ENCODE results near the gene ZNF532.
"Not testable (repeated sequence)": the region's sequence is repeated elsewhere in the genome, so short reads cannot be mapped to it uniquely, and the experiment has no call there.

ZNF532 gene

DNA sequence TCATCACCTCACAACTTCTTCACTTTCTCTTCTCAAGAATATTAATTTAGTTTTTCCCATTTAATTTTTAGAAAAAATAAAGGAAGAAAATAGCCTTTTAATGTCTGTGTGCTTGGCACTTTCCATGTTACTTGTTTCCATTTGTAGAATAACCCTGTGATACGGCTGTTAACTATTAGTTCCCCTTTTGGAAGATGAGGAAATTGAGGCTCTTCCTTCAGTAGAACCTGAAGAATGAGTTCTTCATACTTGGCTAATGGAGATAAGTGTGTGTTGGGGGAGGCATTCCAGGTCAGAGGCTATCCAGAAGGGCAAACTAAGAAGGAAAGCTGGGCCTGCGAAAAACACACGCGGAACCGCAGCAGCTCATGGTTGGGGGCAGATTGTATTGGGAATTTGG lies 38.3 kb downstream of the ZNF532 start:
- DNase-seq (ENCODE audit: low spot score): no peak

DNA sequence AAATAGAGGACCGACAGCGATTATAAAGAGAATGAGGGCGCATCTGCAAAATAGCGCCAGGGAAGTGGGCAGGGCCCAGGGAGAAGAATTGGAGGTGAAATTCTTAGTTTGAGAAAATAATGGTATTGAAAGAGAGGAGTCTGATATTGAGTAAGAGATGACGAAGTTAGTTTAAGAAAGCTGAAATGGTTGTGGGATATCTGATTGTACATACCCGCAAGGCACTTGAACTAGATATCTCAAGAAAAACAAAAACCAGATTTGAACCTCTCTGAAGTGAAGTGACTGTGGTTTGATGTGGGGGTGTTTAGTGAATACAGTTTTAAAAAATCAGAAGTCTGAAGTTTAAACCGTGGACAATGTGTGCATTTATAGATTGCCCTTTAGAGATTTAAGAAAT lies 38.9 kb downstream of the ZNF532 start:
- DNase-seq (ENCODE audit: low spot score): no peak

DNA sequence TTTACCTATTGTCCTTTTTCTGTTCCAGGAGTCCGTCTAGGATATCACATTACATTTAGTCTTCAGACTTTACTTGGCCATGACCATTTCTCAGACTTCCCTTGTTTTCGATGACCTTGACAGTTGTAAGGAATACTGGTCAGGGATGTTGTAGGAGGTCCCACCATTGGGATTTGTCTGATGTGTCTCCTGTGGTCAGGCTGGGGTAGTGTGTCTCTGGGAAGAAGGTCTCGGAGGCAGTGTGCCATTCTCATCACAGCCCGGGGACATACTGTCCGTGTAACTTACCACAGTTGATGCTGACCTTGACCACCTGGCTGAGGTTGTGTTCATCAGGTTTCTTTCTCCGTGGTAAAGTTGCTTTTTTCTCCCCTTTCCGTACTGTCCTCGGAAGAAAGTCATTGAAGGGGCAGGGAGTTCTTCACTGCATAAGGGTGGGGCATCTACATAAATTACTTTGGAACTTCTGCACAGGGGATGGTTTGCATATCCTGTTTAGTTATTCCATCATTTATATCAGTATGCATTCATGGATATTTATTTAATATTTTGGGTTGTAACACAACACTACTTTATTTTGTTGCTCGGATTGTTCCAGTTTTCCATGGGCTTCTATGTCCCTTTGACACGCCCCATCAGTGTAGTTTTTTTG lies 41.2 kb downstream of the ZNF532 start:
- DNase-seq (ENCODE audit: low spot score): no peak

DNA sequence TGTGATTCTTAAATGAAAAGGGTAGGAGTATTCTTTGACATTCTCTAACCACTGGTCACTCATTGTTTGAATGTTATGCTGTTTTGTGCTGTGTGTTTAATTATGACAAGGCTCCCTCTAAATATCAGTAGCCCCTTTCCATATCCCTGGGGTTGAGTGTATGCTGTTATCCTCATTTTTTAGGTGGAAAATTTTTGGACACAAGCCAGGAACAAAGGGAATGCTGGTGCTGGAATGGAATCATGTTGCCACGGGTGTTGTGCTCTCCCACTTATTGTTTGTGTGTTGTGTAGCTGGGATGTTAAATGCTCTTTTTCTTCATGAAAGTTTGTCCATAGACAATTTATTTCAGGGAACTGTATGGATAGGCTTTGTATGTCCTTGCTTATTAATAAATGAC lies 43.3 kb downstream of the ZNF532 start:
- DNase-seq (ENCODE audit: low spot score): no peak

DNA sequence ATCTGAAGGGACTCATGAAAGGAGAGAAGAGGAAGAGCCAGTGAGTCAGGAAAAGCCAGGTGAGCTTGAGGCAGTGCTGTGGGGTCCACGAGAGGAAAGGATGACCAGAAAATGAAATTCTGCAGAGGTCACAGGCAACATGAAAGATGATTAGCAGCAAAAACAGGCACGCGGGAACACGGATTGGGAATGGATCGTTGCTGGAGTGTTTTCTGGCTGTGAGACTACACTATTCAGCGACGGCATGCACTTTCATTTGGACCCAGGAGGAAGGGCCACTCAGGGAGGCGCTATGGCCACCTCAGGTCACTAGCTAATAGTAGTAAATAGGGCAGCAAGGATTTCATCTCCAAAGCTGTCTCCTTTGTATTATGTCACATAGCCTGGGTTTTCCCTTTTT lies 44.8 kb downstream of the ZNF532 start:
- DNase-seq (ENCODE audit: low spot score): no peak

DNA sequence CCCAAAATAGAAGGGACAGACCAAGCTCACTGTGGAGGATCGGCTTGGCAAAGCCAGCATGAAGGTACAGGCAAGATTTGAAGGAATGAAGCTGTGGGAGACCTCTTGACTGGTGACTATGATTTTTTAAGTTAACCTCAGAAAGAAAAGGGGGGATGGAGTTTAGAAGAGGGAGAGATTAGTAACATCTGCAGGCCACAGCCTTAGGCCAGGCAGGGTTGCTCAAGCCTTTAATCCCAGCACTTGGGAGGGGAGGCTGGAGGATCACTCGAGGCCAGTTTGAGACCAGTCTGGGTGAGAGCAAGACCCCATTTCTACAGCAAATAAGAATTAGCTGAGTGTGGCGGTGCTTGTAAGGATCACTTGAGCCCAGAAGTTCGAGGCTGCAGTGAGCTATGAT lies 46.6 kb downstream of the ZNF532 start:
- peak; percentile 16 for DNase-seq (ENCODE audit: low spot score)

DNA sequence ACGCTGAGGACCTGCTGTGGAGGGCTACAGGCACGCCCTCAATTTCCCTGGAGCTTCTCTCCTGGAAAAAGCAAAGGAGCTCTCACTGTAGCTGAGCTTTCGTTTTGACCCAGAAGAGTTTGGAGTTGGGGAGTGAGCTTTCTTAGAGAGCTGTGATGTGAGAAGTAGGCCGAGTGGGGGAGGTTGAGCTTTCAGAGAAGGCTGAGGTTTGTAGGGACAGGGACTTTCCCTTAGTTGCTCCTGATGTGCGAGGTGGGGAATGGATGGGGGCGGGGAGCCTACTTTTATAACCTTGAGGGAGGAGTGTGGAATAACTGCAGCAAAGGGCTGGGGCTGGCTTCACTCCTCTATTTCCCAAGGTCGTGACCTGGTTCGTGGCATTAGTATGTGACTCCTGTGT lies 47.1 kb downstream of the ZNF532 start:
- DNase-seq (ENCODE audit: low spot score): no peak

DNA sequence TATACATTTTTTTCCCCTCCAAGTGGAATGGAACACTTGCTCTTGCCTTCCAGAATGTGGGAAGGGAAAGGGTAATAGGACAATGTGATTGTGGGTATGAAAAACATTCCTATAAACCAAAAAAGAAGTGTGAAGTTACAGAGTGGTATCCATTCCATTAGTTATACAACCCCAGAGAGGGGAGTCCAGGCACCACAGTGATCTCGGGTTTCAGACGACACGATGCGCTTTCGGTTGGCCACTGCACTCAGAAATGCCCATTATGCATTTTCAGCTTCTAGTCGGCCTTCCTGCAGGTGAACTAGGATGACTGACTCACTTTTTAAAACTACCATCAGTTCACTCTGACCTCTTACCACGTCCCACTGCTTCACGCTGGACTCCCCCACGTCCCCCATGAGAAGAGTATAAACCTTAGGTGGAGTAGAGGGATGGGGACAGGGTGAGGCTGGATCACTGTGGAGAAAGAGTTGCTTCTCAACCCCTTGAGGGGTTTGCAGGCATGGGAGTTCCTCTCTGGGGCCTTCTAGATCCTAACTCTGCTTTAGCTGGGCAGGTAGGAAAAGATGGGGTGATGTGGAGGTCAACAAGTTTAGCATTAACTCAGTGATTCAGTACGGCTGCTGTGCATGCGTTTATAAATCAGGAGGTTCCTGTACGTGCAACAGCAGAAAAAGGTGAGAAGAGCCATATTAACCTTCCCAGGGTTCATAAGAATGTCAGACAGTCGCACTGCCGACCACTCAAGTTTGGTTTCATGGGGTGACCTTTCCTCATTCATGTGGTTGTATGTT lies 50.5 kb downstream of the ZNF532 start:
- DNase-seq (ENCODE audit: low spot score): no peak

DNA sequence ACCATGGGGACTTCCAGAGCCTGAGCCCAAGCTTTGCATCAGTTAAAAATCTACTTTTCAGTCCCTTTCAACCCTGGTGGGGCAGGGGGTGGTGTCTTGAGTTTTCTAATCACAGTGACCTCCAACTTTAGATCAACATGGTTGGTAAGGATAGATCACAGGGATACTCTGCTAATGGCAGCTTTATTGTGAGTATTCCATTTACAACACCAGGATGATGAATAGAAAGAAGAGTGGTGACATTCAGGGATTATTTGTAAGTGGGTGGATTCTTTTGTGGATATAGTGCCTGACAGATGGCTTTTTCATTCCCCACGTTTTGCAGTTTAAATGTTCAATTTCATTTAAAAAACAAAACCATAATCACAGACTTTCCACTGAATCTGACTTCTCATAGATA lies 51.3 kb downstream of the ZNF532 start:
- no peak for DNase-seq (ENCODE audit: low spot score)

DNA sequence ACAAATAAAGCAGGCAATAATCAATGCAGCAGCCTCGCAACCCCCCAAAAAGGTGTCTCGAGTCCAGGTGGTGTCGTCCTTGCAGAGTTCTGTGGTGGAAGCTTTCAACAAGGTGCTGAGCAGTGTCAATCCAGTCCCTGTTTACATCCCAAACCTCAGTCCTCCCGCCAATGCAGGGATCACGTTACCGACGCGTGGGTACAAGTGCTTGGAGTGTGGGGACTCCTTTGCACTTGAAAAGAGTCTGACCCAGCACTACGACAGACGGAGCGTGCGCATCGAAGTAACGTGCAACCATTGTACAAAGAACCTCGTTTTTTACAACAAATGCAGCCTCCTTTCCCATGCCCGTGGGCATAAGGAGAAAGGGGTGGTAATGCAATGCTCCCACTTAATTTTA lies 55.3 kb downstream of the ZNF532 start:
- not testable (repeated sequence) for DNase-seq (ENCODE audit: low spot score)

DNA sequence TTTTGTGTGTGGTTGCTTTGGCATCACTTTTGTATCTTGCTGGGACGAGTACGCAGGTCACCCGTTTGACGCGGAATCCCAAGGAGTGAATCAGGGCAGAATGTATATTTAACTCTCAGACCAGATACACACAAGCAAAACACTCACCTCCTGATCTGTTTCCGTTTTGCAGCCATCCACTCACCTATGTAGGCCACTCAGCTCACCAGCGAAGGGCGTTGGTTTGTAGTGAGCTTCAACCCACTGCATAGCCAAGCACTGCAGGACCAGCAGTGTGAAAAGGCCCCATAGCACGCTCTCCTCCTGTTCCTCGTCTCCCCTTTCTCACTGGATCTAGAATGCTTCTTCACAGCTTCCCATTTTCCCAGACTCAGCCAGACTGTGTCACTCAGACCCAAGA lies 58.3 kb downstream of the ZNF532 start:
- no peak for DNase-seq (ENCODE audit: low spot score)

DNA sequence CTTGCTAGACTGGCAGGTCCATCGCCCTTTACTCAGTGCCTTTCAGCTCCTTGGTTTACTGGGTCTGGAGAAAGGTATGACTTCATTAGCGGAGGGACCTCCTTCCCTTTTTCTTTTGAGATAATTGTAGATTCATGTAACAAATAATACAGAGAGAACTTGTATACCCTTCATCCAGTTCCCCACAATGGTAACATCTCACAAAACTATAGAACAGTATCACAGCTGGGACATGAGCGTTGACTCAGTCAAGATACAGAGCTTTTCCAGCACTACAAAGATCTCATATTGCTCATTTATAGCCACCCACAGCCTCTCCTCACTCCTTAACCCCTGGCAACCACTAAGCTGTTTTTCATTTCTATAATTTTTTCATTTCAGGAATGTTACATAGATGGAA lies 59.8 kb downstream of the ZNF532 start:
- DNase-seq (ENCODE audit: low spot score): no peak

DNA sequence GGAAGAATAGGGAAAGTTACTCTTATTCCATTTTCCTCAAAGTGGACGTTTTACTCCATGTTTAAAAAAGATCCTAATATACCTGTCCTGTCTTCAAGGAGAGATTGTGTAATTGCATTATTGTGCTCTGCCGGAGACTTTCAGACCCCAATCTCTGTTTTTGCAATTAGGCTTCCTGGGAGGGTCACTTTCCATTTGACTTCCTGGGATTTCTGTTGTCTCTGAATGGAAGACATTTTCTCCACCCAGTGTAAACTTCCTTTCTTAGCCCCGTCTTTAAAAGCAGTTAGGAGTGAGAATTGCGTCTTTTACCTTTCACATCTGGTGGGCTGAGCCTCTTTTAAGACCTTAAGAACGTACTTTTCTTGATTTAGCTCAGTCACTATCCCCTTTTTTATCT lies 63.0 kb downstream of the ZNF532 start:
- DNase-seq (ENCODE audit: low spot score): no peak

DNA sequence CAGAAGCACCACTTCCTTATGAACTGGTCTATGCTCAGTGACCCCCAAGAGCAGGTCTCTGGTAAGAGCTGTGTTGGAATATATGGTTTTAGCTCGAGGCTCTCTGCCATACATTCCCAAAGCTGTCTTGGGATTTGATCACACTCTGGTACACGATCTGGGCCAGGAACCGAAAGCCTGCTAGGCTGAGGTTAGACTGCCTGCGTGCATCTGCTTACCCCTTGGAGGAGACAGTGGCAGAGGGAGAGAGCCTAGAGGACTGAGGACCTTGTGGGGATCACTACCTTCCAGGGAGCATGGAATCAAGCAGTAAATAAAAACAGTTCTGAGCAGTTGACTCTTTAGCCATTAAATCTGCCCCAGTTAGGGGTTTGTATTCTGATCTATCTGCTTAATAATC lies 63.7 kb downstream of the ZNF532 start:
- peak; percentile 12 for DNase-seq (ENCODE audit: low spot score)

DNA sequence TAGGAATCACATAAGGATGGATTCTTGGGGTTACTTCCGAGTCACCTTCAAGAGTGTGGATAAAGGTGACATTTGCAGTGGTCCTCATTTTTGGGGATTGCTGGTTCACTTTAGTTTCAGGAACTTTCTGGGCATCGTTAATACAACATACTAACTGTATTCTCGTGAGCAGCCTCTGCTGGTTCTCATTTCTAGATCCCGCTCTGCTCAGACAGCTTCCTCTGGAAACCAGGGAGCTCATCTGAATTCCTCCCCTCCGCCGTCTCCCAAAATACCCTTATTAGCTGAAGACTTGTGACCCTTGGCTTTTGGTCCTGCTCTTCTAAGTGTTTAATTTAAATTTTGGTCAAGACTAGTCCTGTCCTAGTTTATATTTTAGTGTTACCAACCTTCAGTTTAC lies 64.5 kb downstream of the ZNF532 start:
- DNase-seq (ENCODE audit: low spot score): no peak

DNA sequence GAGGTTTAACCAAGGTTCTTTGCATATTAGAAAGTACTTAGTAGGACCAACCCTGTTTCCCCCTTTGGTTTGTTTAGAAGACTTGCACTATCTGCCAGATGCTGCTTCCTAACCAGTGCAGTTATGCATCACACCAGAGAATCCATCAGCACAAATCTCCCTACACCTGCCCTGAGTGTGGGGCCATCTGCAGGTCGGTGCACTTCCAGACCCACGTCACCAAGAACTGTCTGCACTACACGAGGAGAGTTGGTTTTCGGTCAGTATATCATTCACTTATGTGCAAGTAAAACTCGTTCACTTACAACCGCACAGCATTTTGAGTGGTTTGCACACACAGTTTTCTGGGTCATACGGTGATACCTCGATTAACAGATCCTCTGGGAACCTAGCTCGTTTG lies 69.7 kb downstream of the ZNF532 start:
- no peak for DNase-seq (ENCODE audit: low spot score)

DNA sequence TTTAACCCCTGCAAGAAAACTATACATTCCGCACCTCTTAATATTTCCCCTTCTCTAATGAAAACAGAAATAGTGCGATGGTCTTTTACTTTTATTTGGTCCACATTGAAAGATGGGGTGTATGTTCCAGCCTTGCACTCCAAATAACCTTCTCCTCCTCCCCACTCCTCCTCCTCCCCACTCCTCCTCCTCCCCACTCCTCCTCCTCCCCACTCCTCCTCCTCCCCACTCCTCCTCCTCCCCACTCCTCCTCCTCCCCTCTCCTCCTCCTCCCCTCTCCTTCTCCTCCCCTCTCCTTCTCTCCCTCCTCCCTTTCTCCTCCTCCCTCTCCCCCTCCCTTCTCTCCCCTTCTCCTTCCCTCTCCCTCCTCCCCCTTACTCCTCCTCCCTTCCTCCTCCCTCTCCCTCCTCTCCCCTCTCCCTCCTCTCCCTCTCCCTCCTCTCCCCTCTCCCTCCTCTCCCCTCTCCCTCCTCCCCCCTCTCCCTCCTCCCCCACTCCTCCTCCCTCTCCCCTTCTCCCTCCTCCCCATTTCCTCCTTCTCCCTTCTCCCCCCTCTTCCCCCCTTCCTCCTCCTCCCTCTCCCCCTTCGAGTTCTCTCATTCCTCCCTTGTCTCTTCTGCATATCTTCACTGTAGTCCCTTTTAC lies 70.4 kb downstream of the ZNF532 start:
- no peak for DNase-seq (ENCODE audit: low spot score)

DNA sequence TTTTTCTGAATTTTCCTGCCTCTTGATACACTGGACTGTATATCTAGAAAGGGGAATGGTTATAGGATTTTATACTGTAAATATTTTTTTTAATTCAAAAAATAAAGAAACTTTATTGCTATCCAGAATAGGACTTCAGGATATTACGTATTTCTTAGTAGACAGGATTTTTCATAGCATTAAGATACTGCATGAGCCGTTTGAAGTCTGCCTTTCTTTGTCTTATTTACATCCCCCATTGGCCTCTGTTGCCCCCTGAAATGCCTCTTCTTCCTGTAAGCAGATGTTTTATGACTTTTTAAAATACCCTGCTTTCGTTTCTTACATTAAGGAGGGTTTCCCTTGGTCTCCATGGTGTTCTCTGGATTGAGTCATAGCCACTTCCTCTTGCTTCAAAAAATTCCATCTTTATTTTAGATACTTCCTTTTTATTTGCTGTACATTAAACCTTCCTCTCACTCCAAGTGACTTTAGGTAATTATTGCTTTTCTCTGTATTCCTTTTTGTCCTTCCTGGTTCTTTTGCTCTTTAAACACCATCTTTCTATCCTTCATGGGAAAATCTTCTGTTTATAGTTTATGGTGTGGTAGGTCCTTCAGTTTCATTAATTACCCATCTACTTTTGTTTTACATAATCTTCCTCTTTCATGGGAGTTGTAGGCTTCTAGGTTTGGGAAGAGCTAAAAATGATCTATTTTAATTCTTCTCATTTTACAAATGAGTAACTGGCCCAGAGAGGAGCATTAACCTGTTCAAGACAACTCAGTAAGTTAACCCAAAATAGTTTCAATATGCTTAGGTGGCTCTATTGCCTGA lies 72.6 kb downstream of the ZNF532 start:
- DNase-seq (ENCODE audit: low spot score): peak; percentile 49

DNA sequence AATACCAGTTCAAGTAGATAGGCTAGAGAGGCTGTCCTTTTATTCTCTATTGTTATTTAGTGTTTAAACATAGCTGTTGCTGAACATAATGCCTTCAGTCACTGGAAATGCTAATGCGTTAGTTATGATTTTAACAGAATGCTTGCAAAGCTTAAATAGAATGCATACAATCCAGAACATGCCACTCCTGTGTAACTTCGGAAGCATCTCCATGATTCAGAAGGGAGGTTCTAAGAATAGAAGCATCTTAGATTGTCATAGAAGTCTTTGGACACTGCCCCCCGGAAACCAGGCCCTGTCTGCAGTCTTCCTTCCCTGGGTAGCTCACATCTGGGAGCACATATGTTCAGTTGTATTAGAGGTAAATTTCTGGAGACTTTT lies 73.2 kb downstream of the ZNF532 start:
- peak; percentile 29 for DNase-seq (ENCODE audit: low spot score)

DNA sequence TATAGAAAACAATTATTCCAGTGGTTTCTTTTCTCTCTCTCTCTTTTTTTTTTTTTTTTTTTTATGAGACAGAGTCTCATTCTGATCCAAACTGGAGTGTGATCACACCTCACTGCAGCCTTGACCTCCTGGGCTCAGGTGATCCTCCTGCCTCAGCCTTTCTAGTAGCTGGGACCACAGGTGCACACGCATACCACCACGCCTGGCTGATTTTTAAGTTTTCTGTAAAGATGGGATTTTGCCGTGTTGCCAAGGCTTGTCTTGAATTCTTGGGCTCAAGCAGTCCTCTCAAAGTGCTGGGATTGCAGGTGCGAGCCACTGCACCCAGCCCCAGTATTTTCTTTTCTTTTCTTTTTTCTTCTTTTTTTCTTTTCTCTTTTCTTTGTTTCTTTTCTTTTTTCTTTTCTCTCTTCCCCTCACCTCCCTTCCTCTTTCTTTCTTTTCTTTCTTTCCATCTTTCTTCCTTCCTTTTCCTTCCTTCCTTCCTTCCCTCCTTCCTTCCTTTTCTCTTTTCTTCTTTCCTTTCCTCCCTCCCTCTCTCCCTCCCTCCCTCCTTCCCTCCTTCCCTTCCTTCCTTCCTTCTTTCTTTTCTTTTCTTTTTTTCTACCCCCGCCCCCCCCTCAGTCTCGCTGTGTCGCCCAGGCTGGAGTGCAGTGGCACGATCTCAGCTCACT lies 76.9 kb downstream of the ZNF532 start:
- DNase-seq (ENCODE audit: low spot score): no peak

DNA sequence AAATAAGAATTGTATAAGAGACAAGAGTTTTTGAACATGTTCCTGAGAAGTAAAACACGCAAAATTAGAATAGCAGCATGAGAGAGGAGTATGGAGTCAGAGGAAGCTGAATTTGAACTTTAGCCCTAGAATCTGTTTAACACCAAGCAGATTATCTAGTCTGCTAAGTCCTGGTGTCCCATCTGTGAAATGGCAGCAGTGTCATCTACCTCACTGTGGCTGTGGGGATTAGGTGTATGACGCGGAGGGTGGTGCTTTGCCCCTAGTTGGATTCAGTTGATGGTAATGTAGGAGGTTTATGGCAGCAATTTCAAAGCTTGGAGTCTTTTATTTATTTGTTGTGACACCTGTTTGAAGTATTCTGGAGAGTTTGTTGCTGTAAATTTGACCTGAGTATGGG lies 79.2 kb downstream of the ZNF532 start:
- no peak for DNase-seq (ENCODE audit: low spot score)

DNA sequence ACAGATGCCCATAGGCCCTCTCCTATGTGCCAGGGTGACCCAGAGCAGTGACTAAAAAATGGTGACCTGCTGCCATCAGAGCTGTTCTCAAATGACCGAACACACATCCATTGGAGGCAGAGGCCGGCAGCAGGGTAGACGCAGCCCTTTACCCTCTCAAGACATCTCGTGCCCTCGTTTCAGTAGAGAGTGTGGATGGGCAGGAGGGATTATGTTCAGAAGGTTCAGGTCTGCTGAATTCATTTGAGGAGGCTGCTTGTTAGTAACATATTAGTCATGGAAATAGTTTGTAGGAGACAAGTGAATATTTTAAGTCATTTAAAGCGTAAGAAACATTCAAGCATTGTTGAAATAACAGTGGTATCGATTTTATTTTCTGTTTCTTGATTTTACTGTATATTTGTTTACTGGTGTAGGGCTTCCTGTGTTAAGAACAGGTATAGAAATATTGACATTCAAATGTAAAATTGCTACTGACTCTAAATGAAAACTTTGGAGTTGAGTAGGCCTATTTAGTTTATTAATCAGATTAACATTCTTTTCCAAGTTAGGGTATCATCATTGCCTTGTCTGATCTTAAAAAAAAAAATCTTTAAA lies 82.6 kb downstream of the ZNF532 start:
- DNase-seq (ENCODE audit: low spot score): no peak
